Activated B cell treated with CpG ODN at 0.5 μM for 24 hours (primary cell): Measurements from ENCODE around the gene UBE2D1. TPM values are rescaled to one million over a fixed set of nuclear protein-coding genes. Genes with fewer than 3 reads are reported as not detected.
A peak's percentile ranks its signal among the peaks of the same experiment; 100 is the strongest.

ENCODE experiments used
- ATAC-seq: fragments of 200-7000 bp; cut with Tn5 transposase; one replicate; pipeline ENCODE4 v1.10.0; 2021; ENCODE audit warnings: low read depth, mild to moderate bottlenecking, moderate library complexity
- CTCF ChIA-PET: fragments of 350-600 bp; sonication (Branson Sonifier 250); formaldehyde crosslinking; loops from one replicate; lab custom pipeline; 2021; ENCODE audit warnings: antibody characterized with exemption; lab: Charles Lee
- POLR2A ChIA-PET: fragments of 350-600 bp; sonication (Branson Sonifier 250); formaldehyde crosslinking; loops from one replicate; lab custom pipeline; 2021; ENCODE audit warnings: antibody characterized with exemption; lab: Charles Lee
- DNase-seq: peaks from one replicate; pipeline ENCODE4 v3.0.0; 2022
- H3K27ac Mint-ChIP-seq: one replicate; pipeline ENCODE4 v1.8.0; 2020; ENCODE audit warnings: mixed read lengths
- H3K27me3 Mint-ChIP-seq: one replicate; pipeline ENCODE4 v1.8.0; 2021; ENCODE audit warnings: mixed read lengths
- H3K36me3 Mint-ChIP-seq: one replicate; pipeline ENCODE4 v1.8.0; 2021; ENCODE audit warnings: low read depth, mixed read lengths
- H3K4me1 Mint-ChIP-seq: one replicate; pipeline ENCODE4 v1.8.0; 2021; ENCODE audit warnings: mixed read lengths
- H3K4me3 Mint-ChIP-seq: one replicate; pipeline ENCODE4 v1.8.0; 2020; ENCODE audit warnings: mild to moderate bottlenecking, mixed read lengths
- H3K9me3 Mint-ChIP-seq: one replicate; pipeline ENCODE4 v1.8.0; 2020; ENCODE audit warnings: mixed read lengths
- CTCF ChIP-seq: fragments of 200-600 bp; IDR thresholded peaks from one replicate; pipeline ENCODE4 v1.8.0; 2022; ENCODE audit warnings: antibody characterized with exemption, mild to moderate bottlenecking
- intact Hi-C: fragments of 100-400 bp; cut with micrococcal nuclease; formaldehyde crosslinking; loops from one replicate; pipeline ENCODE4 v1.15.1; 2024
- total RNA-seq: library from RNA; stranded (reverse); gene quantifications from 2 replicates; pipeline ENCODE4 v1.2.3, GENCODE V29; 2022

UBE2D1 gene
- total RNA-seq, 1 donor from 2014 or later = 15.0 TPM

GRCh38 chr10:58347967-58348366 lies 13.2 kb downstream of the UBE2D1 start:
- Mint-ChIP-seq H3K27ac (peak overlapping the region; percentile 12), H3K4me3 (no peak overlapping the region), H3K36me3 (peaks cover 5% of the 10 kb centered on the region), H3K9me3 (no peaks in the 10 kb centered on the region), H3K4me1 (peaks cover 50% of the 10 kb centered on the region), H3K27me3 (no peaks in the 10 kb centered on the region)
- ATAC-seq (no peak), DNase-seq (no peak)
- POLR2A ChIA-PET = interaction anchor here (4.4 kb wide), 1 partner anchor 13 kb away, joined by 16 read pairs; the partner anchor contains the start of gene UBE2D1
- no peak for TF ChIP-seq CTCF
- CTCF ChIA-PET = interaction anchor here (1.6 kb wide), 1 partner anchor 37 kb away, joined by 5 read pairs; the partner anchor contains the start of gene TFAM
- intact Hi-C loops = no loop called here

GRCh38 chr10:58348571-58349033 lies 13.8 kb downstream of the UBE2D1 start:
- intact Hi-C loops = no loop called here
- no peak for ATAC-seq
- peaks cover 5% of the 10 kb centered on the region for H3K36me3 Mint-ChIP-seq
- peaks cover 55% of the 10 kb centered on the region for H3K4me1 Mint-ChIP-seq
- no peak for DNase-seq
- H3K27me3 Mint-ChIP-seq = no peaks in the 10 kb centered on the region
- H3K9me3 Mint-ChIP-seq = no peaks in the 10 kb centered on the region
- no peak overlapping the region for H3K27ac Mint-ChIP-seq
- ChIA-PET CTCF (interaction anchor here (1.6 kb wide), 1 partner anchor 36 kb away, joined by 5 read pairs; the partner anchor contains the start of gene TFAM), POLR2A (interaction anchor here (4.4 kb wide), 1 partner anchor 13 kb away, joined by 16 read pairs; the partner anchor contains the start of gene UBE2D1)
- H3K4me3 Mint-ChIP-seq = no peak overlapping the region
- no peak for TF ChIP-seq CTCF

GRCh38 chr10:58350023-58350422 lies 15.2 kb downstream of the UBE2D1 start:
- ATAC-seq (no peak), DNase-seq (no peak)
- no peak for TF ChIP-seq CTCF
- no peaks in the 10 kb centered on the region for H3K27me3 Mint-ChIP-seq
- H3K4me3 Mint-ChIP-seq = no peak overlapping the region
- peaks cover 5% of the 10 kb centered on the region for H3K36me3 Mint-ChIP-seq
- H3K4me1 Mint-ChIP-seq = peaks cover 55% of the 10 kb centered on the region
- H3K27ac Mint-ChIP-seq = peak overlapping the region; percentile 32
- ChIA-PET POLR2A (interaction anchor here (4.4 kb wide), 1 partner anchor 15 kb away, joined by 16 read pairs; the partner anchor contains the start of gene UBE2D1), CTCF (no interaction called here)
- no peaks in the 10 kb centered on the region for H3K9me3 Mint-ChIP-seq
- intact Hi-C loops = no loop called here

- intact Hi-C loops = no loop called here
- ChIA-PET CTCF (no interaction called here), POLR2A (interaction anchor here (4.4 kb wide), 1 partner anchor 15 kb away, joined by 16 read pairs; the partner anchor contains the start of gene UBE2D1)
- Mint-ChIP-seq H3K4me3 (no peak overlapping the region), H3K9me3 (no peaks in the 10 kb centered on the region), H3K36me3 (peaks cover 5% of the 10 kb centered on the region), H3K27me3 (no peaks in the 10 kb centered on the region), H3K27ac (no peak overlapping the region), H3K4me1 (peaks cover 60% of the 10 kb centered on the region)
- no peak for TF ChIP-seq CTCF
- ATAC-seq (no peak), DNase-seq (no peak)
Measured at GRCh38 chr10:58350619-58351323, 16.0 kb downstream of the UBE2D1 start.
